DOHH2 (cell line): ENCODE measurements around the gene GLI1.

Source experiments
- CTCF ChIP-seq: fragments of 200-600 bp; sonication (generic); IDR thresholded peaks from one replicate; pipeline ENCODE4 v1.5.1; 2014; ENCODE audit warnings: antibody characterized with exemption, mild to moderate bottlenecking, low read depth, low read length; ENCODE audit not compliant: poor library complexity, severe bottlenecking
- EZH2phosphoT487 ChIP-seq: fragments of 200-600 bp; sonication (generic); IDR thresholded peaks from 2 replicates; pipeline ENCODE4 v1.6.1; 2017; ENCODE audit warnings: borderline replicate concordance, mild to moderate bottlenecking, antibody characterized with exemption, low read length, moderate library complexity, mixed read lengths

- no peak for TF ChIP-seq CTCF
- no peak for TF ChIP-seq EZH2phosphoT487
Observed at GRCh38 chr12:57431654-57432188, 27.9 kb upstream of the GLI1 start.
